ENCODE data around the gene GPR158. TPM values are rescaled to one million over a fixed set of nuclear protein-coding genes. Genes with fewer than 3 reads are reported as not detected.
A peak's percentile ranks its signal among the peaks of the same experiment; 100 is the strongest.

Gene GPR158
- total RNA-seq, 1 donor from 2014 or later = 5.3 TPM

DNA sequence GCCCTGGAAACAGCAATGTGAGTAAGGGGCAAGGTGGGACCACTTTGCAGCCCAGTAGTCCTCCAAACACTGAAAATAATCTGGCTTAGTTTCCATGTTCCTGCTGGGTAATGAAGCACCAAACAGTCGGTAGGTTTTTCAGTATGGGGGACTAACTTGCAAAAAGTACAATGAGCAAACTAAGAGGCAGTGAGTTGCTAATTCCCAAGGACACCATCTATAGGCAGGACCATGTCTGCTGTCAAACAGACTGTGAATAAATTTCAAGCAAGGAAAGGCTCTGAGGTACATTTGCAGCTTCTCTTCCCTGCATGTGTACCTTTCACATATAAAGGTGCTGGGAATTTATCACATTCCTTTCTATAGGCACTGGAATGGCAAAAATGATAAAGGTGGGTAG is 327.7 kb downstream of the GPR158 start:
- DNase-seq (ENCODE audit: low spot score) = no peak

DNA sequence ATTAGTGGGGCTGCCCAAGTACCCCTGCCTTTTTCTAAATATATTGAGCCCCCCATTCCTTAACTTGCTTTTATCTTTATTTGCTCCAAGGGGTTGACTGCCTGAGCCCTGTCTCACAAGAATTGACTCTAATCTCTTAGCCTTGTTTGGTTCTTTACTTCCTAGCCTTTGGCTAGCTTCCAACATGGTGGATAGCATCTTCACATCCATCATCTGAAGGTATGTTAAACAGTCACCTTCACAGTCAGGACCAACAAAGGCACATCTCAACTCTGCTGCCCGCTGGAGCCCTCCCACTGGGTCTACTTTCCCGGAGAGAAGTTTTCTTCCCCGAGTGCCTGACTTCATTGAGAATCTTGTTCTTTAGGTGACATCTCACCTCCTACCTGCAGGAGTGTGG is 329.5 kb downstream of the GPR158 start:
- DNase-seq (ENCODE audit: low spot score) = no peak

DNA sequence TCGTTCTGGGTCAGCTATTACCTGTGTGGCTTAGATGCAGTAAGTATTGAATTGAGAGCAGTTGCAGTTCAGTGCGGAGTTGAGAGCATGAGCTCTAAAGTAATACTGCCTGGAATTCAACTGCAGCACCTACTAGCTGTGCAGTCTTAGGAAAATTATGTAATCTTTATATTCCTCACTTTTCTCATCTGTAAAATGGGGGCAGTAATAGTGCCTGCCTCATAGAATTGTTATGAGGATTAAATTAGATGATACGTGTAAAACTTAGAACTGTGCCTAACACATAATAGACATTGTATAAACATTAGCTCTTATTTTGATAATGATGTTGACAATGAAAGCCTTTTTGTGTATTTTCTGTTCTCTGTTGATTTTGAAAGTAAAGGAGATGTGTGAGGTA is 330.0 kb downstream of the GPR158 start:
- no peak for DNase-seq (ENCODE audit: low spot score)

DNA sequence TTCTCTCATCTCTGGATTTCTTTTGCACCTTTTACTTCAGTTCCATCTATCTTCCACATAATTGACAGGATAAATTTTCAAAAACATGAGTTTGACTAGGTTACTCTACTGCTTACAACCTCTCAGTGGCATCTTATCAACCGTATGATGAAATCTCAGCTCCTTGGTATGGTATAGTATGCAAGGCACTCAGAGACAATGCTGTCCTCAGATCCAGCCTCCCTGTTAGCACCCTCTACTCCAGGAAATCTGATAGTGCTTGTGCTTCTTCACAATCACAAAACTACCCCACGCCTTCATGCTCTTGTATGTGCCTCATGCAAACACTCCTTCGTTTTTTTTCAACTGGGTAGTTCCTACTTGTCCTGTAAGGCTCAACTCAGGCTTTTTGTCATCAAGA is 330.7 kb downstream of the GPR158 start:
- DNase-seq (ENCODE audit: low spot score) = no peak

DNA sequence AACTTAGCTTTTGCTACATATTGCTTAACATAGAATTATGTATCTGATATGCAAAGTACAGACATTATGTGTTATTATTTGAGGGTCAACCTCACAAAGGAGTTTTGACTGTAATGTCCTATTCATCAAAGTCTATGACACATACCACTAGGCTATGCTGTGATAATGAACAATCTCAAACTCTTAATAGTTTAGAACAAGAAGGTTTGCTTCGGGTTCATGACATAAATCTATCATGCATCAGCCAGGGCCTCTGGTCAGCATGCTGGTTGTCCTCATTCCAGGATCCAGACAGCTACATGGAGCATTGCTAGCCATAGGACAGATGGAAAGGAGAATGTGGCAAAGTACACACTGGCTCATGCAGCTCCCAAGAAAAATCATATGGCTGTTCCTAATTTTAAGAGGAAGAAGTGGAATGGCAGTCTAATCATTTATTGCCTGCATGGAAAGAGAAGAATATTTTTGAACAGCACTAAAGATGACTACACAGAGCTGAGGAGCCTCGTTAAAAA is 332.1 kb downstream of the GPR158 start:
- DNase-seq (ENCODE audit: low spot score) = no peak

GRCh38 chr10:25508112-25508815 is 333.5 kb downstream of the GPR158 start:
- no peak for DNase-seq (ENCODE audit: low spot score)

DNA sequence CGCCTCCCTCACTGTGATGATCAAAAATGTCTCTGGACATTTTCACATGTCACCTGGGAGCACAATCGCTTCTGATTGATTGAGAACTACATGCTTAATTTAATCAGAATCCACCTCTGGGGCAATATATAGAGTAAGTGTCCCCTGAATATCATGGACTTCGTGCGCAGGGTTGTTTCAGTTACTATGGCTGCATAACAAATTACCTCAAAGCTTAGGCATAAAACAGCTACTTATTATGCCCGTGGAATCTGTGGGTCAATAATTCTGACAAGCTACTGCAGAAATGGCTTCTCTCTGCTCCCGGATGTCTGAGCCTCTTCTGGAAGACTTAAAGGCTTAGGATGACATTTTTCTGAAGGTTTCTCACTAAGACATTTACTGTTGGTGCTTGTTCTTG is 334.4 kb downstream of the GPR158 start:
- DNase-seq (ENCODE audit: low spot score) = no peak

DNA sequence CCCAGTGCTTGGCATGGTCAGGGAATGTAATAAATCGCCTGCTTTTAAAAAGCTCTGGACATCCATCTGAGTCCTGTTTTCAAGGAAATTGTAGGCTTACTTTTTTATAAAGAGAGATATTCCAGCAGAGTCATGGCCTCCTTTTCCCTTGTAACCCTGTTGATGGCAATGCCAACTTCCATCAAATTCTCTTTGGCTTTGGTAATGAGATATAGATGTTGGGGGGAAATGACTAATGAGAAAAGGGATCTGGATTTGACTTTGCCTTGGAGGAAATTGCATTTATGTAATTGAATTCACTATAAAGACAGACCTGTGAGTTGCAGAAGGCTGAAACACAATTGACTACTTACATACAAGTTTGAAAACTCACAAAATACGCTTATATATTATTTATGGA is 347.5 kb downstream of the GPR158 start:
- DNase-seq (ENCODE audit: low spot score) = no peak

DNA sequence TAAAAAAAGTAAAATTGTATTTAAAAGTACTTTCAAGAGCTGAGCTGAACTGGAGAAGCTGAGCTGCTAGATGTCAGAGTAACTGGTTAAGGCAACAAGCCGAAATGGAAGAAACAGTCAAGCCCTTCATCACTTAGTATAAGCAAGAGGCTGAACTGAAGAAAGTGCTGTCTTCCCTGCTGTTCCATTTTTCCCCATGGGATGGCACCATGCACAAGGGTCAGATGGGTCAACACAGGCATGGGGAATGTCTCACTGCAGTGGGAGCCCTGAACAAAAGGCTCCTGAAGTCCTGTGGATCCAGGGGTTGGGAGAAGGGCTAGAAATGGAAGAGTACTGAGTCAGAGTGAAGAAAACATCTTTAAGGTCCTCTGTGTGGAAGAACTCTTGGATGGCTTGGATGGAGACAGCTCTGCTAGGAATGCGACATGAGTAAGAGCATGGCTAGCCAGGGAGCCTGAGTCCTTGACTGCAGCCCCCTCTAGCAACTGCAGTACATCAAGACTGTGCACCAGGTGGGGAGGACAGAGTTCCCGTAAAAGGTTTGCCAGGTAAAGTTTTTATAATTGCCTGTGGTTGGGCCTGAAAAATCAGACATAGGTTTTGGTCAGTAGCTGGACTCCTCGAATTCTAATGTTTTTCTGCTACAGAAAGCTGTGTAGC is 348.3 kb downstream of the GPR158 start:
- no peak for DNase-seq (ENCODE audit: low spot score)

DNA sequence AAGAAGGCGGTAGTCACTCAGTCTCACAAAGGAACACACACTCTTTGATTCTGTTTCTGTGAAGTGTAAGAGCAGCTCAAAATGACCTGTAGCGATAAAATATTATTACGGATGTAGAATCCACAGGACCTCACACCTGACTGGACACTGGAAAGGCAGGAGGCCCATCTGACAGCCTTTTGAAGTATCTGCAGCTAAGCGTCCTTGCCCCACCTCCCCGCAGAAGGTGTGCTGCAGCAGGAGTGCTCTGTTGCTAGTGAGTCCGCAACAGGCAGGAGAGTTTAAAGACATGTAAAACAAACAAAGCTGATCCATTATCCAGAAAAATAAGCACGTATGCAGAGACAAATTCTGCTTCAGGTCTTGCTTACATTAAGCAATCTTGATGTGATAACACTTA is 355.5 kb downstream of the GPR158 start:
- DNase-seq (ENCODE audit: low spot score) = no peak

- no peak for DNase-seq (ENCODE audit: low spot score)
These were observed 356.8 kb downstream of the GPR158 start for GRCh38 chr10:25531457-25532061.

- no peak for DNase-seq (ENCODE audit: low spot score)
These were observed 357.4 kb downstream of the GPR158 start for GRCh38 chr10:25532213-25532612.

DNA sequence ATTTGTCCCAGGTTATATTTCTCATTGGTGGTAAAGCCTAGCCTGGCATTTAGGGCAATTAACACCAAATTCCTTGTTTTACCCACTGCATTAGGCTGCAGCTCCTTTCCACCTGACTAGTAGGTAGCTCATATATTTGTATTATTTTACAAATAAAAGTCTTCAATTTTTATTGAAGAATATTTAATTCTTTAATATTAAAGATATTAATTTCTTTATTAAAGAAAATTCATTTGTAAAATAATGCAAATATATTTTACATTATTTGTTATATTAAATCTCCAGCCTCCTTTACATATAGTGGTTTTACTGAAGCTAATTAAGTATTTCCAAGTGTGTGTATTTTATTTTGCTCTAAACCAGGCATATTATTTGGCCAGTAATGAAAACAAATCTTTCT is 361.2 kb downstream of the GPR158 start:
- DNase-seq (ENCODE audit: low spot score) = no peak

- DNase-seq (ENCODE audit: low spot score) = no peak
These were observed 372.6 kb downstream of the GPR158 start for GRCh38 chr10:25547382-25547781.

DNA sequence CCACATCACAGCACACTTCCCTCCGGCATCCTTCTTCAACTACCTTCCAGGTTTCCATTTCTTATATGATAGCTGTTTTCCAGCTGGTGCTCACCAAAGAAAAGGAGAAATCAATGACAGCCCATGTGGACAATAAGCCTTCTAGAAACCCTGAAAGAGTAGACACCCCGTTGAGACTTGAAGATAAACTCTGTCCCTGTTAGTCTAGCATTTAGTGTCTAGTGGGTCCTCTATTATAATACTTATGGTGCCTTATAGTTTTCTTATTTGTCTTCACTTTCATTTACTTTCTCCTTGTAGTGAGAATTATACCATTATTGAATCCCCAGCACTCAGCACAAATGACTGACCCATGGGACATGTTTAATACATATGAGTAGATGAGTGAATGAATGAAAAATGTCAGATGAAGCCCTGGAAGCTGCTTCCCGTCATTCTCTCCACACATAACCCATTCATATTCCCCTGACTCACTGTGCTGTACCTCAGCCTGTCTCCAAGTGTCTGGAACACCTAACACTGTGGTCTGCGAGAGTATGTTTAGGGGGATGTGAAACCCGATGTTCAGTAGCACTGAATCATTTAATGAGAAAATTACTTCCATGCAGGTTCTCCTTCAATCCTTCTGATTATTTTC is 377.6 kb downstream of the GPR158 start:
- no peak for DNase-seq (ENCODE audit: low spot score)

DNA sequence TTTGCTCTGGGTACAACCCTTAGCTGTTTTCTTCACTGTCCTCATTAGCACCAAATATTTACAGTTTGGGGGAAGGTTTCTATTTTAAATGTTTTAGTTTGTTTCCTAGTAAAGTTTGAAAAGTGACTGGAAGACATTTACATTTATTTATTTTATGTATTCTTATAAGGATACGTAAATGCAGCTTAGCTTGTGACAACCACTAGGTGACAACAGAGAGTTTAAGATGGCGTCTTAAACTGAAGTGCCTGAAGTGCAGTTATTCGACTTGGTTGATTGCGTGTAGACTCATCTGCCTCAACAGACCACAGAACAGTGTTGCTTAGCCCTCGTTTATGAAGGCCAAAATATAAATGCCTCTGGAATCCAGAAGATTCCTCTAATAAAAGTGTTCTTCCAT is 381.1 kb downstream of the GPR158 start:
- no peak for DNase-seq (ENCODE audit: low spot score)

- DNase-seq (ENCODE audit: low spot score) = peak; percentile 24
These were observed 381.7 kb downstream of the GPR158 start for GRCh38 chr10:25556457-25556856.

DNA sequence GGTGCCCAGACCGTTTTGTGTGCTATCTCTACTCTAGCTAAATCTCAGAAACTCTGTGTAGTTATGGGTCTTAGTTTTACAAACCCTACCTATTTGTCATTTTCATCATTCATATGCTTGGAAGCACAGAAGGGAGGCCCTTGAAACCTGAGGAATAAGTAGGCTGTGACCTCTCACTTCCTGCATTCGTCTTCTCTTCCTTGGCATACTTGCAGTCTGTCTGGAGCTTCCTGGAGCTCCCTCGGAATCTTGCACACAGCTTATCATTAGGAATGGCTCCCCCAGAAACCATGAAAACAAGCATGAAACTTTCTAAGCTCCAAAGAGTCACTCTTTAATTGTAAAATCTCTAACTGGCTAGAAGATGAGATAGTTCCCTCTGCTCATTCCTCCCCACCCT is 382.3 kb downstream of the GPR158 start:
- DNase-seq (ENCODE audit: low spot score) = no peak

- no peak for DNase-seq (ENCODE audit: low spot score)
These were observed 387.0 kb downstream of the GPR158 start for GRCh38 chr10:25561758-25562157.

DNA sequence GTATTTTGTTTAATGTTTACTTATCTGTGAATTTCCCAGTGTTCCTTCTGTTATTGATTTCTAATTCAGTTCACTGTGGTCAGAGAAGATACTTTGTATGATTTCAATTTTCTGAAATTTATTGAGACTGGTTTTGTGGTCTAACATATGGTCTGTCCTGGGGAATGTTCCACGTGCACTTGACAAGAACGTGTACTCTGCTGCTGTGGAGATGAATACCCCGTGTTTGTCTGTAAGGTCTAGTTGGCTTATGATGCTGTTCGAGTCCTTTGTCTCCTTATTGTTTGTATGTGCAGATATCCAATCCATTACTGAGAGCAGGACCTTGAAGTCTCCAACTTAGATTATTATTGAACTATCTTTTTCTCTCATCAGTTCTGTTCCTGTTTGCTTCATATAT is 387.7 kb downstream of the GPR158 start:
- DNase-seq (ENCODE audit: low spot score) = no peak

DNA sequence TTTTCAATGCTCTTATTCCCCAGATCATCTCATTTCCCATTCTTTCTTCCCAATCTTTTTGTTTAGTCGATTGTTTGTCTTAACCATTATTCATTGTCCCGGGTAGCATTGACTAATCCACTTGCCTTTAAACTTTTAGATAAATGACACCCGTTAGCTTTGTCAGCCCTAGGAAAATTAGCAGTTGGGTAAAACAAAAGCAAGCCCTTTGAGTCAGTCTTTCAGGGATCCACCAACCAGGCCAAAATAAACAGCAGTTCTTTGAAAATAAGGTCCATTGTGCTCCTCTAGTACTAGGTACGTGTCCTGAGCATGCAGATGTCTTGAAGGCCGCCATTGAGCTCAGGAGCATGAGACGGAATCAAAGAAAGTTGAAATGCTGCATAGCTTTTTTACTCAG is 389.6 kb downstream of the GPR158 start:
- DNase-seq (ENCODE audit: low spot score) = no peak

DNA sequence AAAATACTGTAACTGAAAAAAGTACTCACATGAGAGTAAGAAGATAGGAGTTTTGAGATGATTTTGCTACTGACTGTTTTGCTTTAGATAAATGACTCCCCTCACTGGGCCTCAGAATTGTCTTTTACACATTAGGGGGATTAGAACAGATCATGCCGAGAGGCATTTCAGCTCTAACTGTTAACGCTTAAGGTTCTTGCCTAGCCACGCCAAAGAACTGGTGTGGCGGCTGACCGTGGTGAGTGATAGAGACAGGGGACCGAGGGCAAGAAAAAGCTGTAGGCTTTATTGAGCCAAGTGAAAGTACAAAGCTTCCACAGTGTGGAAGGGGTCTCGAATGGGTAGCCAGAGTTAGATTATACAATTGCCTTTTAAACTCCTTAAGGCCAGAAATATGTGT is 390.8 kb downstream of the GPR158 start:
- DNase-seq (ENCODE audit: low spot score) = peak; percentile 46
